HG02938 (cell line): Measurements from ENCODE around the gene PPTC7.

ENCODE experiments used
- ATAC-seq: cut with Tn5 transposase; IDR thresholded peaks from one replicate; pipeline ENCODE4 v1.9.1; 2021; ENCODE audit warnings: mild to moderate bottlenecking, moderate library complexity; ENCODE audit not compliant: unreplicated experiment

PPTC7 gene

DNA sequence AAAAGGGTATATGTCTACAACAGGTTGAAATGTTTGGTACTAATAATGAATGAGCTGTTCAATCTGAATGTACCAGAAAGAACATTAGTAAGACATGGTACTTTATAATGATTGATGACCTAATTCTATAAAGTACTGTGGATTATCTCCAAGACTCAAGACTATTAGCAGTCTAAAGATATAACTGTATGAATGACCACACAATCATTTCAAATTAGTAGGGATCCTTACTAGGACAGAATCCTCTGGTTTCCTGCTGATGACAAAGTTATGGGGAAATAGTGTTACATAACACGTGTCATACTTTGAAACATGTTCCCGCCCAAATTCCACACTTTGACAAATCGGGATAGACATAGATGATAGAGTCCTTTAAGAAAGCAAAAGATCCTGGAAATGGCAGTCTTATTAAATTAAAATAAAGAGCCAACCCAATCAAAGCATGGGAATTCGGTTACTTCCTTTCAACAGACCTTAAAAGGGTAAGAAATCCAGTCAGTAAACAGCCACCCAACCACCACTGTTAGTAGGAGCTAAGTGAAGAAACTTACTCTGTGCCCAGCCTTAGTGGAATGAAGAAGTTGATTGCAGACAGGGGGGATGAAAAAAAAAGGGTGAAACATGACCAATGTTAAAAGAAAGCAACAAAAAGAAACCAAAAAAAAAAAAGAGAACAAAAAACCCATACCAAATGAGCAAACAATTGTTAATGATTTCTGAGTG lies 84.0 kb downstream of the PPTC7 start:
- no peak for ATAC-seq
